Natural killer cell (primary cell): ENCODE results near the gene CPSF6. TPM values are rescaled to one million over a fixed set of nuclear protein-coding genes. Genes with fewer than 3 reads are reported as not detected.

Experiments used
- ATAC-seq, 3 donors: fragments of 150-1000 bp in 2 of 3; fragments of 200-7000 bp in 1 of 3; cut with Tn5 transposase; 1 replicate in 1 of 3; 2 replicates in 2 of 3; pipeline ENCODE4 v1.10.0; 2021; ENCODE audit warnings: mild to moderate bottlenecking in 2 of 3, moderate library complexity in 2 of 3
- DNase-seq, 2 donors: peaks; one replicate each; pipeline versions ENCODE4 v3.0.0 to v3.0.0-alpha.2; 2013 to 2021; ENCODE audit warnings: mixed read lengths in 1 of 2
- H3K27ac ChIP-seq: one replicate; pipeline ENCODE4 v1.5.1; 2013; ENCODE audit warnings: mild to moderate bottlenecking, low read length
- H3K27me3 ChIP-seq: one replicate; pipeline ENCODE4 v1.6.1; 2013; ENCODE audit warnings: low read length; ENCODE audit not compliant: control insufficient read depth, insufficient read depth
- H3K36me3 ChIP-seq: one replicate; pipeline ENCODE4 v1.6.1; 2013; ENCODE audit warnings: low read length; ENCODE audit not compliant: control insufficient read depth, insufficient read depth
- H3K4me1 ChIP-seq: one replicate; pipeline ENCODE4 v1.6.1; 2013; ENCODE audit warnings: low read length; ENCODE audit not compliant: control insufficient read depth, insufficient read depth
- H3K4me3 ChIP-seq: one replicate; pipeline ENCODE4 v1.5.1; 2013; ENCODE audit warnings: low read length
- H3K9me3 ChIP-seq: one replicate; pipeline ENCODE4 v1.6.1; 2013; ENCODE audit warnings: low read length; ENCODE audit not compliant: control insufficient read depth, insufficient read depth
- H3K27ac Mint-ChIP-seq, 2 donors: one replicate each; pipeline ENCODE4 v1.8.0; 2022; ENCODE audit warnings: mild to moderate bottlenecking in 2 of 2, mixed read lengths in 2 of 2, moderate library complexity in 1 of 2
- H3K27me3 Mint-ChIP-seq, 2 donors: one replicate each; pipeline ENCODE4 v1.8.0; 2022; ENCODE audit warnings: low read depth in 2 of 2, mixed read lengths in 2 of 2
- H3K36me3 Mint-ChIP-seq: one replicate; pipeline ENCODE4 v1.8.0; 2022; ENCODE audit warnings: mixed read lengths
- H3K4me1 Mint-ChIP-seq, 2 donors: one replicate each; pipeline ENCODE4 v1.8.0; 2022; ENCODE audit warnings: mixed read lengths in 2 of 2
- H3K4me3 Mint-ChIP-seq: one replicate; pipeline ENCODE4 v1.8.0; 2022; ENCODE audit warnings: mild to moderate bottlenecking, moderate library complexity, mixed read lengths
- H3K9me3 Mint-ChIP-seq, 2 donors: one replicate each; pipeline ENCODE4 v1.8.0; 2022; ENCODE audit warnings: mixed read lengths in 2 of 2
- WGBS: methylation state at CpG from one replicate; pipeline ENCODE4 v1.1.7; 2013; ENCODE audit warnings: missing lambda C conversion rate; ENCODE audit not compliant: insufficient coverage; 5-methylcytosine and 5-hydroxymethylcytosine counted together
- intact Hi-C: fragments of 100-400 bp; cut with micrococcal nuclease; formaldehyde crosslinking; loops from one replicate; pipeline ENCODE4 v1.14.2; 2022
- total RNA-seq, 4 donors: library from RNA; stranded (reverse); fragments of 120-200 nt in 1 of 4; gene quantifications; one replicate each; pipeline versions ENCODE4 v1.2.3 to v1.2.4, GENCODE V29; 2013 to 2022
- TF ChIP-seq, protein P1 (sequence below): fragments of 200-600 bp; IDR thresholded peaks from one replicate; pipeline ENCODE4 v1.8.0; 2022; ENCODE audit warnings: antibody characterized with exemption

CPSF6 gene
- total RNA-seq, 3 donors from 2014 or later (not counting 1 experiment from before 2014, with no cell fraction given): 88.5 to 99.4 (median 95.4) TPM

- Mint-ChIP-seq H3K27ac (peak overlapping the region; percentile 2 to 7), H3K27me3 (no peaks in the 10 kb centered on the region)
- no peak for DNase-seq
Measured at GRCh38 chr12:69266036-69266635, 26.8 kb downstream of the CPSF6 start.

DNA sequence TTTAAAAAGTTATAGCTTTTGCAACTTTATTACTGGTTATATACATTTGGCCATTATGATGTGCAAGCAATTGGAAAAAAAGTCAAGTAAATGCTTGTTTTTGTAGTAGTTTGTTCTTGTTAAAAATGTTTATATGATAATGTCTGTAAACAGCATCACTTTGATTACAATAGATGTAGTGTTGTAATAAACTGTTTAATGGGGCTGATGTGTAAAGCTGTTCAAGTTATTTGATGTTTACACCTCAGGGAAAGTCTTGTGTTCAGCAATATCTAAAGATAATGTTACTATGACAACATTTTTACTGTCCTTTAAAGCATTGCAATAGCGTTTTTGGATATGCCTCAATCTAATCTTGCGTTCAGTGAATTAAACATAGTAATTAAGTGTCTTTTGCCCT lies 30.4 kb downstream of the CPSF6 start:
- TF ChIP-seq, protein P1, sequence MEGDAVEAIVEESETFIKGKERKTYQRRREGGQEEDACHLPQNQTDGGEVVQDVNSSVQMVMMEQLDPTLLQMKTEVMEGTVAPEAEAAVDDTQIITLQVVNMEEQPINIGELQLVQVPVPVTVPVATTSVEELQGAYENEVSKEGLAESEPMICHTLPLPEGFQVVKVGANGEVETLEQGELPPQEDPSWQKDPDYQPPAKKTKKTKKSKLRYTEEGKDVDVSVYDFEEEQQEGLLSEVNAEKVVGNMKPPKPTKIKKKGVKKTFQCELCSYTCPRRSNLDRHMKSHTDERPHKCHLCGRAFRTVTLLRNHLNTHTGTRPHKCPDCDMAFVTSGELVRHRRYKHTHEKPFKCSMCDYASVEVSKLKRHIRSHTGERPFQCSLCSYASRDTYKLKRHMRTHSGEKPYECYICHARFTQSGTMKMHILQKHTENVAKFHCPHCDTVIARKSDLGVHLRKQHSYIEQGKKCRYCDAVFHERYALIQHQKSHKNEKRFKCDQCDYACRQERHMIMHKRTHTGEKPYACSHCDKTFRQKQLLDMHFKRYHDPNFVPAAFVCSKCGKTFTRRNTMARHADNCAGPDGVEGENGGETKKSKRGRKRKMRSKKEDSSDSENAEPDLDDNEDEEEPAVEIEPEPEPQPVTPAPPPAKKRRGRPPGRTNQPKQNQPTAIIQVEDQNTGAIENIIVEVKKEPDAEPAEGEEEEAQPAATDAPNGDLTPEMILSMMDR: no peak
- Mint-ChIP-seq H3K27ac (no peak overlapping the region), H3K4me1 (peaks cover 6 to 7% of the 10 kb centered on the region in 2 donors), H3K4me3 (no peak overlapping the region), H3K9me3 (no peaks in the 10 kb centered on the region), H3K27me3 (no peaks in the 10 kb centered on the region), H3K36me3 (peaks cover 9% of the 10 kb centered on the region)
- Histone ChIP-seq H3K9me3 (no peaks in the 10 kb centered on the region), H3K4me1 (no peaks in the 10 kb centered on the region), H3K4me3 (no peak overlapping the region), H3K27me3 (no peaks in the 10 kb centered on the region), H3K36me3 (peaks cover 29% of the 10 kb centered on the region), H3K27ac (no peak overlapping the region)
- 100% methylated on average over 1 of the region's 2 CpGs for WGBS
- DNase-seq: no peak
- intact Hi-C loops: no loop called here
- ATAC-seq: no peak

More at GRCh38 chr12:69266036-69266635, 26.8 kb downstream of the CPSF6 start:
- Mint-ChIP-seq H3K4me3 (no peak overlapping the region), H3K9me3 (no peaks in the 10 kb centered on the region), H3K36me3 (peaks cover 18% of the 10 kb centered on the region), H3K4me1 (peaks cover 4 to 6% of the 10 kb centered on the region in 2 donors)
- H3K27ac ChIP-seq: no peak overlapping the region
- intact Hi-C loops: no loop called here
- ATAC-seq: no peak
- no peaks in the 10 kb centered on the region for H3K4me1 ChIP-seq
- no peaks in the 10 kb centered on the region for H3K27me3 ChIP-seq
- TF ChIP-seq, protein P1: no peak
- no peak overlapping the region for H3K4me3 ChIP-seq
- 92% methylated on average over 2 of the region's 3 CpGs for WGBS
- H3K36me3 ChIP-seq: peaks cover 63% of the 10 kb centered on the region
- H3K9me3 ChIP-seq: no peaks in the 10 kb centered on the region

- H3K4me3 ChIP-seq: no peak overlapping the region
- Mint-ChIP-seq H3K27ac (peak overlapping the region in 1 of 2 donors; percentile 9), H3K9me3 (no peaks in the 10 kb centered on the region), H3K4me1 (peaks cover 7 to 13% of the 10 kb centered on the region in 2 donors), H3K27me3 (no peaks in the 10 kb centered on the region), H3K36me3 (no peaks in the 10 kb centered on the region), H3K4me3 (no peak overlapping the region)
- no peaks in the 10 kb centered on the region for H3K4me1 ChIP-seq
- 94% methylated on average over 4 of the region's 5 CpGs for WGBS
- DNase-seq (no peak), ATAC-seq (no peak)
- TF ChIP-seq, protein P1: no peak
- no peaks in the 10 kb centered on the region for H3K9me3 ChIP-seq
- no peak overlapping the region for H3K27ac ChIP-seq
- H3K27me3 ChIP-seq: no peaks in the 10 kb centered on the region
- peaks cover 15% of the 10 kb centered on the region for H3K36me3 ChIP-seq
- intact Hi-C loops: no loop called here
Measured at GRCh38 chr12:69272511-69272910, 33.1 kb downstream of the CPSF6 start.

DNA sequence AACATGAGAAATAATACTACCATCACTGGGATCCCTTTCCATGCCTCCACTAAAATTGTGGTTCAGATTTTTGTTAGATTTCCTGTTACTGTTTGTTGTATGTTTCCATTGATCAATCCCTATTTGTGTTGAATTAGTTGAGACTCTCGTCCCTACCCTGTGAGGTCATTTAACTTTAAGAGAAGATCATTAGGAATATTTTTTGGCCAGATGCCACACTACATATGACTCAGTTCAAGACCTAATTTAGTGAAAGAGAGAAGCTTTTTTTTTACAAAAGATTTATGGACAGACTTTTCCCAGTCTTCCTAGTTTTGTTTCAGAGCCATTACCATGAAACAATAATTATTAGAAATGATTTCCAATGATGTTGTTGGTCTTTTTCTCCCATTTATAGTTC lies 35.5 kb downstream of the CPSF6 start:
- no CpG with 5 or more reads among the region's 1 CpG for WGBS
- Mint-ChIP-seq H3K4me1 (peaks cover 7 to 17% of the 10 kb centered on the region in 2 donors), H3K27me3 (no peaks in the 10 kb centered on the region), H3K36me3 (no peaks in the 10 kb centered on the region), H3K4me3 (no peak overlapping the region), H3K9me3 (no peaks in the 10 kb centered on the region), H3K27ac (peak overlapping the region; percentile 5 to 10)
- no peaks in the 10 kb centered on the region for H3K4me1 ChIP-seq
- DNase-seq (no peak), ATAC-seq (no peak)
- no peaks in the 10 kb centered on the region for H3K9me3 ChIP-seq
- no peaks in the 10 kb centered on the region for H3K27me3 ChIP-seq
- intact Hi-C loops: no loop called here
- peaks cover 7% of the 10 kb centered on the region for H3K36me3 ChIP-seq
- H3K27ac ChIP-seq: no peak overlapping the region
- TF ChIP-seq, protein P1: no peak
- H3K4me3 ChIP-seq: no peak overlapping the region
